ENCODE results near the gene NOXO1. TPM values are rescaled to one million over a fixed set of nuclear protein-coding genes. Genes with fewer than 3 reads are reported as not detected.

The NOXO1 gene
- total and polyA plus RNA-seq, 9 of the 15 experiments (the other 6 are each of a cell fraction or from before 2014, with no cell fraction given), result not detected

DNA sequence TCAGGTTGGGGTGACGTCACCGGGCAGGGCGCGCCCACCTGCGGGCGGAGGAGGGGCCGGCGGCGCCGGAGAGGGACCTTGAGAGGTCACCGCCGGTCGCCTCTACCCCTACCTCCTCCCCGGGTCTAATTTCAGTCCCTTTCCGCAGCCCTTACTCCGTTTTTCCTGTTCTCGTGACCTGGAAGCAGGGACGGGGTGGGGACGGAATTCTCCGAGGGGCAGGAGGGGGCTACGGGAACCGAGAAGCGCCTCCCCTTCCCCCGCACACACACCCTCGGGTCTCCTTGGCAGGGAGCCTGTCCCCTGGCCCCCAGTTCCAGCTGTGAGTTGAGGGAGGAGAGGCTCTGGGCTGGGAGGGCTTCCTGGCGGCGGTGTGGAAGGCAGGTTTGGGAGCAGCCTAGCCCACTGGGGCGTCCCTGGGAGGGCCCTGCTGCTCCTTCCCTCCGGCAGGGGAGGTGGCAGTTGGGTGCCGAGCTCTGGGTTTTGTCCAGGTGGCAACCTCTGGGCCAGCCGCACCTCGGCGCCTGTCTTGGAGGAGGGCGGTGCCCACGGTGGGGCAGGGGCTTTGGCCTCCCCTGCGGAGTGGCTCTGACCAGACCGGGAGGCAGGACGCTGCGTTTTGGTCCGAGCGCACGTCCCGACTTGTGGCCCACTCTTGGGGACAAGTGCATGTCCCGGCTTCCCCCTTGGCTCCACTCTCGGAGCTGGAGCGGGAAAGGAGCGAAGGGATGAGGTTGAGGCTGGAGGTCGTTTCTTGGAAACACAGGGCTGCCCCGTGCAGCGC, 9.3 kb upstream of the NOXO1 start:
- Histone ChIP-seq H3K4me3 (peak overlapping the region; percentile 38), H3K4me1 (replicated peaks in 1 of 2; ENCODE audit: control insufficient read depth in 2 of 2, insufficient read depth in 2 of 2, low read length in 2 of 2) (peaks cover 29 to 68% of the 10 kb centered on the region in 2 experiments), H3K9me3 (replicated peaks; ENCODE audit: control insufficient read depth, insufficient read depth, low read depth, low read length) (no peaks in the 10 kb centered on the region), H3K9me1 (ENCODE audit: control insufficient read depth, insufficient read depth, low read length) (no peaks in the 10 kb centered on the region), H3K36me3 (ENCODE audit: control insufficient read depth, insufficient read depth, low read length) (peaks cover 26% of the 10 kb centered on the region; the same call in 1 of the 3 replicates), H2AFZ (ENCODE audit: low read depth, low read length) (peak overlapping the region; percentile 83), H3K27me3 (ENCODE audit: control insufficient read depth in 2 of 2, insufficient read depth in 2 of 2, low read length in 2 of 2) (no peaks in the 10 kb centered on the region), H3K27ac (ENCODE audit: extremely low read depth, low read depth, low read length) (peak overlapping the region; percentile 76), H3K4me2 (ENCODE audit: insufficient read depth, low read length) (peak overlapping the region; percentile 72), H3K79me2 (ENCODE audit: control insufficient read depth, insufficient read depth, low read length) (peaks cover 30% of the 10 kb centered on the region), H4K20me1 (replicated peaks; ENCODE audit: control insufficient read depth, insufficient read depth, low read length) (no peaks in the 10 kb centered on the region; the same call in 1 of the 2 replicates), H3K9ac (ENCODE audit: insufficient read depth in 1 of 2, low read depth in 2 of 2, low read length in 2 of 2) (peak overlapping the region; percentile 63 to 87; a peak in 3 of 4 replicates)
- ChIA-PET POLR2A (interaction anchor here (0.7 to 0.8 kb wide), 2 partner anchors 26 to 122 kb away, joined by 3 to 6 read pairs; partner anchors contain the start of gene RPS2), CTCF (ENCODE audit: low intra/inter-chr PET ratio) (no interaction called here)
- no TSS peak for BruUV-seq (replicated peaks)
- peak; percentile 33 for ATAC-seq
- no peak for FAIRE-seq
- DNase-seq (ENCODE audit: extremely low read depth in 1 of 4, low spot score in 3 of 4), result peak in 3 of 4 experiments; percentile 67 to 76 (median 70)
- in situ Hi-C loops (cut with MboI), result no loop called here
- intact Hi-C loops (cut with micrococcal nuclease), result no loop called here
- 53% methylated on average over 32 of the region's 50 CpGs for WGBS (ENCODE audit: insufficient coverage, low coverage, missing lambda C conversion rate)
- TF ChIP-seq KDM5B (IDR thresholded peaks at IDR 0.05; ENCODE audit: insufficient replicate concordance, low read depth, low read length) (no peak), FUS (optimal IDR thresholded peaks at IDR 0.05; ENCODE audit: low read depth, low read length) (no peak), PHB2 (IDR thresholded peaks at IDR 0.05; ENCODE audit: low read depth) (no peak), FOXK2 (conservative IDR thresholded peaks at IDR 0.05 in 1 of 2, IDR thresholded peaks at IDR 0.05 in 1 of 2; ENCODE audit: low read depth in 2 of 2) (no peak), ATF1 (CRISPR knock-in tag; IDR thresholded peaks at IDR 0.05) (peak; percentile 39; the same call in 1 of the 2 replicates), ATF1 (tag; IDR thresholded peaks at IDR 0.05) (peak; percentile 36), SMARCE1 (IDR thresholded peaks at IDR 0.05) (no peak), ATF7 (IDR thresholded peaks at IDR 0.05) (peak; percentile 96), ZNF436 (CRISPR knock-in tag; IDR thresholded peaks at IDR 0.05) (0 out of 2 replicates have a peak, but pooled peaks have one; percentile 25), ARHGAP35 (IDR thresholded peaks at IDR 0.05; ENCODE audit: partially characterized antibody) (no peak), E2F4 (CRISPR knock-in tag; IDR thresholded peaks at IDR 0.05; ENCODE audit: low read depth) (no peak), TEAD1 (CRISPR knock-in tag; IDR thresholded peaks at IDR 0.05) (no peak), NFRKB (IDR thresholded peaks at IDR 0.05; ENCODE audit: low read depth) (no peak), ZNF217 (CRISPR knock-in tag; IDR thresholded peaks at IDR 0.05) (no peak), ARID1B (IDR thresholded peaks at IDR 0.05) (peak; percentile 28; the same call in 1 of the 2 replicates), ZNF449 (CRISPR knock-in tag; IDR thresholded peaks at IDR 0.05) (no peak)
- TF ChIP-seq, protein P1, sequence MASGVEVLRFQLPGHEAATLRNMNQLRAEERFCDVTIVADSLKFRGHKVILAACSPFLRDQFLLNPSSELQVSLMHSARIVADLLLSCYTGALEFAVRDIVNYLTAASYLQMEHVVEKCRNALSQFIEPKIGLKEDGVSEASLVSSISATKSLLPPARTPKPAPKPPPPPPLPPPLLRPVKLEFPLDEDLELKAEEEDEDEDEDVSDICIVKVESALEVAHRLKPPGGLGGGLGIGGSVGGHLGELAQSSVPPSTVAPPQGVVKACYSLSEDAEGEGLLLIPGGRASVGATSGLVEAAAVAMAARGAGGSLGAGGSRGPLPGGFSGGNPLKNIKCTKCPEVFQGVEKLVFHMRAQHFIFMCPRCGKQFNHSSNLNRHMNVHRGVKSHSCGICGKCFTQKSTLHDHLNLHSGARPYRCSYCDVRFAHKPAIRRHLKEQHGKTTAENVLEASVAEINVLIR (CRISPR knock-in tag; IDR thresholded peaks at IDR 0.05), result no peak
- TF ChIP-seq, protein P2, sequence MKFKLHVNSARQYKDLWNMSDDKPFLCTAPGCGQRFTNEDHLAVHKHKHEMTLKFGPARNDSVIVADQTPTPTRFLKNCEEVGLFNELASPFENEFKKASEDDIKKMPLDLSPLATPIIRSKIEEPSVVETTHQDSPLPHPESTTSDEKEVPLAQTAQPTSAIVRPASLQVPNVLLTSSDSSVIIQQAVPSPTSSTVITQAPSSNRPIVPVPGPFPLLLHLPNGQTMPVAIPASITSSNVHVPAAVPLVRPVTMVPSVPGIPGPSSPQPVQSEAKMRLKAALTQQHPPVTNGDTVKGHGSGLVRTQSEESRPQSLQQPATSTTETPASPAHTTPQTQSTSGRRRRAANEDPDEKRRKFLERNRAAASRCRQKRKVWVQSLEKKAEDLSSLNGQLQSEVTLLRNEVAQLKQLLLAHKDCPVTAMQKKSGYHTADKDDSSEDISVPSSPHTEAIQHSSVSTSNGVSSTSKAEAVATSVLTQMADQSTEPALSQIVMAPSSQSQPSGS (CRISPR knock-in tag; IDR thresholded peaks at IDR 0.05), result peak; percentile 85; the same call in 1 of the 2 replicates

Measured in K562 (cell line).